Heart right ventricle (tissue), 16 donors: ENCODE data around the gene TMSB10. TPM values are rescaled to one million over a fixed set of nuclear protein-coding genes. Genes with fewer than 3 reads are reported as not detected.
A peak's percentile ranks its signal among the peaks of the same experiment; 100 is the strongest.

Experiments
- ATAC-seq, 8 donors: fragments of 200-7000 bp; cut with Tn5 transposase; one replicate each; pipeline ENCODE4 v1.9.1; 2020; ENCODE audit warnings: mild to moderate bottlenecking in 8 of 8, moderate library complexity in 8 of 8, moderate number of reproducible peaks in 1 of 8
- DNase-seq, 2 donors: peaks; one replicate each; pipeline ENCODE4 v3.0.0-alpha.2; 2020
- H3K27ac ChIP-seq, 10 donors: fragments of 200-600 bp; sonication (generic) in 2 of 10; one replicate each; pipeline versions ENCODE4 v1.5.0 to v1.8.0; 2020 to 2022; ENCODE audit warnings: mild to moderate bottlenecking in 3 of 10
- H3K27me3 ChIP-seq, 7 donors: fragments of 200-600 bp; one replicate each; pipeline ENCODE4 v1.8.0; 2021 to 2022; ENCODE audit warnings: mild to moderate bottlenecking in 2 of 7
- H3K36me3 ChIP-seq, 9 donors: fragments of 200-600 bp; sonication (generic) in 1 of 9; one replicate each; pipeline versions ENCODE4 v1.5.0 to v1.8.0; 2020 to 2022; ENCODE audit warnings: mild to moderate bottlenecking in 2 of 9
- H3K4me1 ChIP-seq, 9 donors: fragments of 200-600 bp; sonication (generic) in 1 of 9; one replicate each; pipeline versions ENCODE4 v1.5.0 to v1.8.0; 2020 to 2022; ENCODE audit warnings: mild to moderate bottlenecking in 4 of 9
- H3K4me3 ChIP-seq, 10 donors: fragments of 200-600 bp; sonication (generic) in 2 of 10; one replicate each; pipeline versions ENCODE4 v1.5.0 to v1.8.0; 2020 to 2022; ENCODE audit warnings: mild to moderate bottlenecking in 7 of 10, moderate library complexity in 2 of 10
- H3K9me3 ChIP-seq, 11 donors: fragments of 200-600 bp in 10 of 11; sonication (generic) in 2 of 11; one replicate each; pipeline versions ENCODE4 v1.5.0 to v1.8.0; 2013 to 2022; ENCODE audit warnings: mild to moderate bottlenecking in 2 of 11, control low read depth in 1 of 11, moderate library complexity in 1 of 11
- CTCF ChIP-seq, 9 donors: fragments of 200-600 bp; sonication (generic) in 2 of 9; IDR thresholded peaks; one replicate each; pipeline versions ENCODE4 v1.5.0 to v1.8.0; 2021 to 2022; ENCODE audit warnings: antibody characterized with exemption in 9 of 9, mild to moderate bottlenecking in 5 of 9, moderate library complexity in 1 of 9
- WGBS, 2 donors: extraction: QIAGEN DNeasy Blood & Tissue Kit; methylation state at CpG; one replicate each; pipeline ENCODE4 v1.1.7; 2013; ENCODE audit warnings: inconsistent platforms in 1 of 2; 5-methylcytosine and 5-hydroxymethylcytosine counted together
- intact Hi-C, 10 donors: fragments of 100-400 bp; cut with DNase I; formaldehyde crosslinking; loops; one replicate each; pipeline versions ENCODE4 v1.11.1 to v1.14.2; 2022
- polyA plus RNA-seq, 2 donors: library from polyadenylated mRNA; stranded (reverse); fragments of 200-250 nt; gene quantifications; one replicate each; pipeline ENCODE4 v1.2.3, GENCODE V29; 2013
- total RNA-seq, 10 donors: library from RNA; stranded (reverse); fragmentation: NEBNext Ultra II Directional in 3 of 10; extraction: Animal tissue kit (Norgen Biotek cat#: 25700) in 3 of 10; gene quantifications; one replicate each; pipeline versions ENCODE4 v1.2.1 to v1.2.4, GENCODE V29; 2021 to 2023
- donor health status: Arrhythmogenic right ventricular cardiomyopathy.
- donor health status: ischemic (EF 13 %, LVEDD 7.1; RV severe dilation, severe dysfunction).
- donor health status: healthy with polysubstance abuse.
- donor health status: DM: no; HTN: yes; CAD: no.
- donor health status: DM: no; HTN: no; CAD: no.
- donor health status: ischemic (EF 25% LVEDD 6.9; RV normal size, moderate dysfunction).
- donor health status: ischemic (EF 25% LVEDD 5.7; RV mildly dilated, moderate dysfunction).
- donor health status: healthy.
- donor health status: DM: yes; HTN: yes; CAD: no.
- donor health status: Ischemic cardiomyopathy.
- donor health status: ischemic (EF 35%, LVEDD 5.7; RV mildly dilated, moderate dysfunction).
- donor health status: nonischemic (EF 11% LVEDD 7.7; RV severe dilation, severe dysfunction).
- donor health status: DM: yes; HTN: yes; CAD: no.
- donor health status: PGD.
- donor health status: ischemic (EF 29% LVEDD 5.4; RV normal size, mild dysfunction).
- donor health status: nonischemic (EF 23%, LVEDD 6.1; RV moderate dilation, normal function).

Gene TMSB10
- total and polyA plus RNA-seq, 12 donors = 217 to 2,308 (median 343) TPM

GRCh38 chr2:84881581-84882413 lies 23.7 kb upstream of the TMSB10 start:
- H3K36me3 ChIP-seq = no peaks in the 10 kb centered on the region
- WGBS, 2 donors = 1 to 2% methylated on average over 29 of the region's 29 CpGs
- peak; percentile 68 to 92 (median 85) for ATAC-seq
- peaks cover 8 to 30% (median 20%) of the 10 kb centered on the region in 9 donors for H3K4me1 ChIP-seq
- intact Hi-C loops = loop anchor here in 8 of 10 donors (1.0 to 10.0 kb wide), 5 partner anchors 46 to 387 kb away; no protein-coding TSS in a partner anchor
- peak overlapping the region in 1 of 10 donors; percentile 71 for H3K27ac ChIP-seq
- peak; percentile 74 to 83 for DNase-seq
- peaks cover 5 to 55% (median 26%) of the 10 kb centered on the region in 7 donors for H3K27me3 ChIP-seq
- H3K9me3 ChIP-seq = no peaks in the 10 kb centered on the region
- TF ChIP-seq CTCF (IDR thresholded peaks at IDR 0.05) = peak; percentile 47 to 84 (median 70)
- H3K4me3 ChIP-seq = peak overlapping the region; percentile 27 to 69 (median 55)

- peak in 2 of 9 donors; percentile 3 to 33 for TF ChIP-seq CTCF (IDR thresholded peaks at IDR 0.05)
- intact Hi-C loops = loop anchor here in 8 of 10 donors (1.0 to 10.0 kb wide), 5 partner anchors 45 to 388 kb away; no protein-coding TSS in a partner anchor
- Histone ChIP-seq H3K36me3 (no peaks in the 10 kb centered on the region), H3K27ac (no peak overlapping the region), H3K9me3 (no peaks in the 10 kb centered on the region), H3K4me1 (peaks cover 8 to 30% (median 20%) of the 10 kb centered on the region in 9 donors), H3K4me3 (peak overlapping the region in 6 of 10 donors; percentile 50 to 69 (median 57)), H3K27me3 (peaks cover 5 to 55% (median 26%) of the 10 kb centered on the region in 7 donors)
- DNase-seq (no peak), ATAC-seq (no peak)
- 61 to 63% methylated on average over 3 of the region's 3 CpGs for WGBS, 2 donors
These were observed 23.1 kb upstream of the TMSB10 start for GRCh38 chr2:84882414-84882738.

GRCh38 chr2:84882775-84883550 lies 22.5 kb upstream of the TMSB10 start:
- no peak overlapping the region for H3K4me3 ChIP-seq
- peaks cover 5 to 50% (median 26%) of the 10 kb centered on the region in 7 donors for H3K27me3 ChIP-seq
- H3K36me3 ChIP-seq = no peaks in the 10 kb centered on the region
- peaks cover 8 to 33% (median 20%) of the 10 kb centered on the region in 9 donors for H3K4me1 ChIP-seq
- WGBS, 2 donors = 92 to 93% methylated on average over 4 of the region's 4 CpGs
- ATAC-seq (no peak), DNase-seq (no peak)
- no peak overlapping the region for H3K27ac ChIP-seq
- H3K9me3 ChIP-seq = no peaks in the 10 kb centered on the region
- TF ChIP-seq CTCF (IDR thresholded peaks at IDR 0.05) = no peak
- intact Hi-C loops = loop anchor here in 8 of 10 donors (1.0 to 10.0 kb wide), 5 partner anchors 44 to 388 kb away; no protein-coding TSS in a partner anchor

- TF ChIP-seq CTCF (IDR thresholded peaks at IDR 0.05) = no peak
- peaks cover 5 to 35% (median 18%) of the 10 kb centered on the region in 7 donors for H3K27me3 ChIP-seq
- DNase-seq (no peak), ATAC-seq (no peak)
- intact Hi-C loops = loop anchor here in 7 of 10 donors (5.0 to 10.0 kb wide), 3 partner anchors 43 to 390 kb away; no protein-coding TSS in a partner anchor
- H3K27ac ChIP-seq = no peak overlapping the region
- no peak overlapping the region for H3K4me3 ChIP-seq
- H3K36me3 ChIP-seq = no peaks in the 10 kb centered on the region
- no peaks in the 10 kb centered on the region for H3K9me3 ChIP-seq
- H3K4me1 ChIP-seq = peaks cover 8 to 47% (median 21%) of the 10 kb centered on the region in 9 donors
These were observed 21.0 kb upstream of the TMSB10 start for GRCh38 chr2:84884449-84884848.
